GM18498 (cell line): ENCODE data around the gene AOAH.
"Not testable (repeated sequence)": the region's sequence is repeated elsewhere in the genome, so short reads cannot be mapped to it uniquely, and the experiment has no call there.

Source experiments
- ATAC-seq: cut with Tn5 transposase; IDR thresholded peaks from one replicate; pipeline ENCODE4 v1.9.1; 2021; ENCODE audit warnings: mild to moderate bottlenecking, moderate library complexity; ENCODE audit not compliant: unreplicated experiment

The AOAH gene

GRCh38 chr7:36658335-36659171, 65.7 kb downstream of the AOAH start:
- no peak for ATAC-seq

- ATAC-seq: no peak
Measured at GRCh38 chr7:36657036-36657660, 67.1 kb downstream of the AOAH start.

GRCh38 chr7:36654436-36654835, 69.9 kb downstream of the AOAH start:
- ATAC-seq: no peak

- no peak for ATAC-seq
Measured at GRCh38 chr7:36653663-36654355, 70.5 kb downstream of the AOAH start.

GRCh38 chr7:36653008-36653662, 71.2 kb downstream of the AOAH start:
- ATAC-seq: no peak

- no peak for ATAC-seq
Measured at GRCh38 chr7:36652431-36652830, 71.9 kb downstream of the AOAH start.

GRCh38 chr7:36651404-36651803, 72.9 kb downstream of the AOAH start:
- ATAC-seq: no peak

- no peak for ATAC-seq
Measured at GRCh38 chr7:36650766-36651312, 73.5 kb downstream of the AOAH start.

GRCh38 chr7:36650320-36650719, 74.0 kb downstream of the AOAH start:
- no peak for ATAC-seq

- not testable (repeated sequence) for ATAC-seq
Measured at GRCh38 chr7:36649319-36649718, 75.0 kb downstream of the AOAH start.

- no peak for ATAC-seq
Measured at GRCh38 chr7:36648441-36648840, 75.9 kb downstream of the AOAH start.

- no peak for ATAC-seq
Measured at GRCh38 chr7:36644625-36645422, 79.5 kb downstream of the AOAH start.

GRCh38 chr7:36642414-36642813, 81.9 kb downstream of the AOAH start:
- ATAC-seq: no peak

GRCh38 chr7:36642010-36642409, 82.3 kb downstream of the AOAH start:
- ATAC-seq: no peak

- no peak for ATAC-seq
Measured at GRCh38 chr7:36640682-36641081, 83.6 kb downstream of the AOAH start.

GRCh38 chr7:36639826-36640225, 84.5 kb downstream of the AOAH start:
- ATAC-seq: no peak

GRCh38 chr7:36638586-36639263, 85.6 kb downstream of the AOAH start:
- ATAC-seq: no peak

- ATAC-seq: no peak
Measured at GRCh38 chr7:36638140-36638539, 86.2 kb downstream of the AOAH start.

- ATAC-seq: no peak
Measured at GRCh38 chr7:36637417-36637816, 86.9 kb downstream of the AOAH start.

GRCh38 chr7:36636126-36636525, 88.2 kb downstream of the AOAH start:
- no peak for ATAC-seq
